Measurements from ENCODE around the gene RPTOR.

RPTOR gene

GRCh38 chr17:80667462-80668277, 123.0 kb downstream of the RPTOR start:
- no peak for DNase-seq
- no peaks in the 10 kb centered on the region for H3K27me3 ChIP-seq
- no peak overlapping the region for H3K4me3 ChIP-seq (ENCODE audit: low read depth, low read length)
- peaks cover 23% of the 10 kb centered on the region for H3K4me1 ChIP-seq
- H3K9me3 ChIP-seq = no peaks in the 10 kb centered on the region
- no peak for TF ChIP-seq CTCF (IDR thresholded peaks at IDR 0.05; ENCODE audit: low read depth, low read length)
- no peaks in the 10 kb centered on the region for H3K36me3 ChIP-seq

- H3K9me3 ChIP-seq = no peaks in the 10 kb centered on the region
- TF ChIP-seq CTCF (IDR thresholded peaks at IDR 0.05; ENCODE audit: low read depth, low read length) = no peak
- no peak for DNase-seq
- peaks cover 22% of the 10 kb centered on the region for H3K4me1 ChIP-seq
- H3K36me3 ChIP-seq = no peaks in the 10 kb centered on the region
- no peak overlapping the region for H3K4me3 ChIP-seq (ENCODE audit: low read depth, low read length)
- H3K27me3 ChIP-seq = no peaks in the 10 kb centered on the region
Observed at GRCh38 chr17:80668375-80669148, 123.9 kb downstream of the RPTOR start.

- peaks cover 8% of the 10 kb centered on the region for H3K4me1 ChIP-seq
- TF ChIP-seq CTCF (IDR thresholded peaks at IDR 0.05; ENCODE audit: low read depth, low read length) = no peak
- no peak overlapping the region for H3K4me3 ChIP-seq (ENCODE audit: low read depth, low read length)
- DNase-seq = no peak
- no peaks in the 10 kb centered on the region for H3K27me3 ChIP-seq
- H3K9me3 ChIP-seq = no peaks in the 10 kb centered on the region
- no peaks in the 10 kb centered on the region for H3K36me3 ChIP-seq
Observed at GRCh38 chr17:80671039-80671824, 126.6 kb downstream of the RPTOR start.

GRCh38 chr17:80671825-80672110, 127.1 kb downstream of the RPTOR start:
- no peak for DNase-seq
- no peaks in the 10 kb centered on the region for H3K36me3 ChIP-seq
- no peak overlapping the region for H3K4me3 ChIP-seq (ENCODE audit: low read depth, low read length)
- no peaks in the 10 kb centered on the region for H3K9me3 ChIP-seq
- H3K27me3 ChIP-seq = no peaks in the 10 kb centered on the region
- no peak for TF ChIP-seq CTCF (IDR thresholded peaks at IDR 0.05; ENCODE audit: low read depth, low read length)
- H3K4me1 ChIP-seq = peaks cover 8% of the 10 kb centered on the region

- H3K27me3 ChIP-seq = no peaks in the 10 kb centered on the region
- H3K4me3 ChIP-seq (ENCODE audit: low read depth, low read length) = no peak overlapping the region
- no peak for TF ChIP-seq CTCF (IDR thresholded peaks at IDR 0.05; ENCODE audit: low read depth, low read length)
- DNase-seq = no peak
- no peaks in the 10 kb centered on the region for H3K36me3 ChIP-seq
- H3K9me3 ChIP-seq = no peaks in the 10 kb centered on the region
- peaks cover 8% of the 10 kb centered on the region for H3K4me1 ChIP-seq
Observed at GRCh38 chr17:80673152-80673920, 128.7 kb downstream of the RPTOR start.

Measured in BE2C (cell line).